ENCODE measurements around the gene CSTPP1.

The CSTPP1 gene

GRCh38 chr11:47005441-47005840, 68.9 kb downstream of the CSTPP1 start:
- Histone ChIP-seq H3K27ac (replicated peaks; ENCODE audit: low read length) (no peak overlapping the region), H3K27me3 (ENCODE audit: control insufficient read depth in 3 of 3, insufficient read depth in 3 of 3, low read depth in 1 of 3, low read length in 3 of 3) (no peaks in the 10 kb centered on the region), H3K79me1 (ENCODE audit: low read depth, low read length) (peaks cover 1% of the 10 kb centered on the region), H3K9me3 (replicated peaks in 1 of 2; ENCODE audit: control insufficient read depth in 2 of 2, insufficient read depth in 1 of 2, low read depth in 1 of 2, low read length in 2 of 2) (no peaks in the 10 kb centered on the region), H3K4me3 (ENCODE audit: low read length in 2 of 2) (no peak overlapping the region), H3K4ac (ENCODE audit: low read length) (no peak overlapping the region), H3K18ac (ENCODE audit: low read length) (no peak overlapping the region), H3K9ac (ENCODE audit: low read depth, low read length, poor library complexity) (no peak overlapping the region), H2BK120ac (ENCODE audit: low read depth, low read length) (no peak overlapping the region), H3K23ac (ENCODE audit: low read depth, low read length, poor library complexity) (no peak overlapping the region), H2BK15ac (ENCODE audit: low read length) (no peak overlapping the region), H2BK5ac (ENCODE audit: low read length) (no peak overlapping the region), H3K4me1 (ENCODE audit: control insufficient read depth in 2 of 2, insufficient read depth in 1 of 2, low read depth in 1 of 2, low read length in 2 of 2) (peaks cover 2 to 20% of the 10 kb centered on the region in 2 donors), H3K14ac (ENCODE audit: low read length) (no peak overlapping the region), H3K4me2 (ENCODE audit: insufficient read depth, low read length, poor library complexity, severe bottlenecking) (no peak overlapping the region), H4K8ac (ENCODE audit: low read depth, low read length) (no peak overlapping the region), H3K36me3 (replicated peaks in 1 of 2; ENCODE audit: control insufficient read depth in 2 of 2, insufficient read depth in 2 of 2, low read length in 2 of 2) (no peaks in the 10 kb centered on the region), H2BK12ac (ENCODE audit: low read length) (no peak overlapping the region), H2AFZ (ENCODE audit: low read length) (no peak overlapping the region), H2AK5ac (ENCODE audit: low read depth, low read length) (no peak overlapping the region), H4K91ac (ENCODE audit: low read depth, low read length, poor library complexity) (no peak overlapping the region)
- no peak for DNase-seq (ENCODE audit: low spot score)

- H4K91ac ChIP-seq (ENCODE audit: low read depth, low read length, poor library complexity) = no peak overlapping the region
- H3K36me3 ChIP-seq (replicated peaks in 1 of 2; ENCODE audit: control insufficient read depth in 2 of 2, insufficient read depth in 2 of 2, low read length in 2 of 2) = no peaks in the 10 kb centered on the region
- H3K79me1 ChIP-seq (ENCODE audit: low read depth, low read length) = peaks cover 1% of the 10 kb centered on the region
- H3K9ac ChIP-seq (ENCODE audit: low read depth, low read length, poor library complexity) = no peak overlapping the region
- no peak overlapping the region for H3K27ac ChIP-seq (replicated peaks; ENCODE audit: low read length)
- H3K4ac ChIP-seq (ENCODE audit: low read length) = no peak overlapping the region
- no peaks in the 10 kb centered on the region for H3K27me3 ChIP-seq (ENCODE audit: control insufficient read depth in 3 of 3, insufficient read depth in 3 of 3, low read depth in 1 of 3, low read length in 3 of 3)
- no peak overlapping the region for H2BK12ac ChIP-seq (ENCODE audit: low read length)
- no peaks in the 10 kb centered on the region for H3K9me3 ChIP-seq (replicated peaks in 1 of 2; ENCODE audit: control insufficient read depth in 2 of 2, insufficient read depth in 1 of 2, low read depth in 1 of 2, low read length in 2 of 2)
- no peak overlapping the region for H2BK15ac ChIP-seq (ENCODE audit: low read length)
- H2AFZ ChIP-seq (ENCODE audit: low read length) = no peak overlapping the region
- H4K8ac ChIP-seq (ENCODE audit: low read depth, low read length) = no peak overlapping the region
- WGBS, 2 donors (ENCODE audit: extremely low coverage in 2 of 2, insufficient read length in 2 of 2, insufficient replicate concordance in 1 of 2) = no CpG with 5 or more reads among the region's 2 CpGs
- no peak overlapping the region for H3K23ac ChIP-seq (ENCODE audit: low read depth, low read length, poor library complexity)
- no peak for DNase-seq (ENCODE audit: low spot score)
- H2AK5ac ChIP-seq (ENCODE audit: low read depth, low read length) = no peak overlapping the region
- H2BK120ac ChIP-seq (ENCODE audit: low read depth, low read length) = no peak overlapping the region
- H3K14ac ChIP-seq (ENCODE audit: low read length) = no peak overlapping the region
- no peak overlapping the region for H3K18ac ChIP-seq (ENCODE audit: low read length)
- H3K4me1 ChIP-seq (ENCODE audit: control insufficient read depth in 2 of 2, insufficient read depth in 1 of 2, low read depth in 1 of 2, low read length in 2 of 2) = peaks cover 0 to 9% of the 10 kb centered on the region in 2 donors
- no peak overlapping the region for H3K4me2 ChIP-seq (ENCODE audit: insufficient read depth, low read length, poor library complexity, severe bottlenecking)
- H2BK5ac ChIP-seq (ENCODE audit: low read length) = no peak overlapping the region
- H3K4me3 ChIP-seq (ENCODE audit: low read length in 2 of 2) = no peak overlapping the region
These were observed 71.0 kb downstream of the CSTPP1 start for GRCh38 chr11:47007579-47007978.

GRCh38 chr11:47010179-47010578, 73.6 kb downstream of the CSTPP1 start:
- Histone ChIP-seq H3K18ac (ENCODE audit: low read length) (no peak overlapping the region), H3K14ac (ENCODE audit: low read length) (no peak overlapping the region), H3K4me1 (ENCODE audit: control insufficient read depth in 2 of 2, insufficient read depth in 1 of 2, low read depth in 1 of 2, low read length in 2 of 2) (no peaks in the 10 kb centered on the region), H3K4me3 (ENCODE audit: low read length in 2 of 2) (no peak overlapping the region), H3K9ac (ENCODE audit: low read depth, low read length, poor library complexity) (no peak overlapping the region), H2BK15ac (ENCODE audit: low read length) (no peak overlapping the region), H3K79me1 (ENCODE audit: low read depth, low read length) (no peaks in the 10 kb centered on the region), H3K4ac (ENCODE audit: low read length) (no peak overlapping the region), H3K27me3 (ENCODE audit: control insufficient read depth in 3 of 3, insufficient read depth in 3 of 3, low read depth in 1 of 3, low read length in 3 of 3) (no peaks in the 10 kb centered on the region), H2BK5ac (ENCODE audit: low read length) (no peak overlapping the region), H2AFZ (ENCODE audit: low read length) (no peak overlapping the region), H2AK5ac (ENCODE audit: low read depth, low read length) (no peak overlapping the region), H2BK12ac (ENCODE audit: low read length) (no peak overlapping the region), H3K23ac (ENCODE audit: low read depth, low read length, poor library complexity) (no peak overlapping the region), H3K27ac (replicated peaks; ENCODE audit: low read length) (no peak overlapping the region), H3K36me3 (replicated peaks in 1 of 2; ENCODE audit: control insufficient read depth in 2 of 2, insufficient read depth in 2 of 2, low read length in 2 of 2) (no peaks in the 10 kb centered on the region), H4K8ac (ENCODE audit: low read depth, low read length) (no peak overlapping the region), H3K4me2 (ENCODE audit: insufficient read depth, low read length, poor library complexity, severe bottlenecking) (no peak overlapping the region), H3K9me3 (replicated peaks in 1 of 2; ENCODE audit: control insufficient read depth in 2 of 2, insufficient read depth in 1 of 2, low read depth in 1 of 2, low read length in 2 of 2) (no peaks in the 10 kb centered on the region), H2BK120ac (ENCODE audit: low read depth, low read length) (no peak overlapping the region), H4K91ac (ENCODE audit: low read depth, low read length, poor library complexity) (no peak overlapping the region)
- no peak for DNase-seq (ENCODE audit: low spot score)
- no CpG with 5 or more reads among the region's 4 CpGs for WGBS, 2 donors (ENCODE audit: extremely low coverage in 2 of 2, insufficient read length in 2 of 2, insufficient replicate concordance in 1 of 2)

- no peak overlapping the region for H3K4me2 ChIP-seq (ENCODE audit: insufficient read depth, low read length, poor library complexity, severe bottlenecking)
- H3K36me3 ChIP-seq (replicated peaks in 1 of 2; ENCODE audit: control insufficient read depth in 2 of 2, insufficient read depth in 2 of 2, low read length in 2 of 2) = no peaks in the 10 kb centered on the region
- no peak overlapping the region for H3K4ac ChIP-seq (ENCODE audit: low read length)
- H2BK15ac ChIP-seq (ENCODE audit: low read length) = no peak overlapping the region
- H2AFZ ChIP-seq (ENCODE audit: low read length) = no peak overlapping the region
- no peak overlapping the region for H2BK12ac ChIP-seq (ENCODE audit: low read length)
- no peaks in the 10 kb centered on the region for H3K27me3 ChIP-seq (ENCODE audit: control insufficient read depth in 3 of 3, insufficient read depth in 3 of 3, low read depth in 1 of 3, low read length in 3 of 3)
- H3K9ac ChIP-seq (ENCODE audit: low read depth, low read length, poor library complexity) = no peak overlapping the region
- no peak overlapping the region for H4K91ac ChIP-seq (ENCODE audit: low read depth, low read length, poor library complexity)
- no peak overlapping the region for H2BK120ac ChIP-seq (ENCODE audit: low read depth, low read length)
- no peak overlapping the region for H2BK5ac ChIP-seq (ENCODE audit: low read length)
- H4K8ac ChIP-seq (ENCODE audit: low read depth, low read length) = no peak overlapping the region
- H3K79me1 ChIP-seq (ENCODE audit: low read depth, low read length) = no peaks in the 10 kb centered on the region
- no peak overlapping the region for H3K27ac ChIP-seq (replicated peaks; ENCODE audit: low read length)
- no peak overlapping the region for H2AK5ac ChIP-seq (ENCODE audit: low read depth, low read length)
- no peak overlapping the region for H3K4me3 ChIP-seq (ENCODE audit: low read length in 2 of 2)
- no peak for DNase-seq (ENCODE audit: low spot score)
- H3K14ac ChIP-seq (ENCODE audit: low read length) = no peak overlapping the region
- no peak overlapping the region for H3K23ac ChIP-seq (ENCODE audit: low read depth, low read length, poor library complexity)
- H3K18ac ChIP-seq (ENCODE audit: low read length) = no peak overlapping the region
- WGBS, 2 donors (ENCODE audit: extremely low coverage in 2 of 2, insufficient read length in 2 of 2, insufficient replicate concordance in 1 of 2) = no CpG with 5 or more reads among the region's 3 CpGs
- no peaks in the 10 kb centered on the region for H3K4me1 ChIP-seq (ENCODE audit: control insufficient read depth in 2 of 2, insufficient read depth in 1 of 2, low read depth in 1 of 2, low read length in 2 of 2)
- H3K9me3 ChIP-seq (replicated peaks in 1 of 2; ENCODE audit: control insufficient read depth in 2 of 2, insufficient read depth in 1 of 2, low read depth in 1 of 2, low read length in 2 of 2) = peaks cover 0 to 7% of the 10 kb centered on the region in 2 donors
These were observed 77.5 kb downstream of the CSTPP1 start for GRCh38 chr11:47014097-47014496.

Measured in neuronal stem cell (in vitro differentiated cells).